ENCODE results near the gene OR7E24. TPM values are rescaled to one million over a fixed set of nuclear protein-coding genes. Genes with fewer than 3 reads are reported as not detected.
A peak's percentile ranks its signal among the peaks of the same experiment; 100 is the strongest.
"Not testable (repeated sequence)": the region's sequence is repeated elsewhere in the genome, so short reads cannot be mapped to it uniquely, and the experiment has no call there.

Gene OR7E24
- not detected for total RNA-seq

DNA sequence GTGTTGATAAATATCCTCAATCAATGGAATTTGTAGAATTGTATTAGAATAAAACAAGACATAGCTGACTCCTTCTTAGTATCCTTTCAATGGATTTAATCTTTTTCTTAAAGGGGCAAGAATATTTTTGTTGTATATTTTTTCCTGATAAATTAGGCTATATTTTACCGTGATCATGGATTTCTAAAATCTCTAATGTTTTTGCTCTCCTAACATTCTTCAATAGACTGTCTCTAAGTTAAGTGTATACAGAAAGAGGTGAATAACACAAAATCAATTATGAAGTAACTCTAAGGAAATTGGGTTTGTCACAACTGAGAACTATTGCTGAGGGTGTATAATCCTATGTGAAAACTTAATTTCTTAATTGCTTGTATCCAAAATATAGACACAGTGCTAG is at the start of gene OR7E24:
TSS of gene OR7E24 (plus strand) at position 301 of the 400 bp plus-strand sequence. CDS start 114 bp downstream, outside the sequence.
- ATAC-seq (ENCODE audit: low FRiP score) (no peak), DNase-seq (ENCODE audit: low spot score) (no peak)
- TF ChIP-seq, protein P1, sequence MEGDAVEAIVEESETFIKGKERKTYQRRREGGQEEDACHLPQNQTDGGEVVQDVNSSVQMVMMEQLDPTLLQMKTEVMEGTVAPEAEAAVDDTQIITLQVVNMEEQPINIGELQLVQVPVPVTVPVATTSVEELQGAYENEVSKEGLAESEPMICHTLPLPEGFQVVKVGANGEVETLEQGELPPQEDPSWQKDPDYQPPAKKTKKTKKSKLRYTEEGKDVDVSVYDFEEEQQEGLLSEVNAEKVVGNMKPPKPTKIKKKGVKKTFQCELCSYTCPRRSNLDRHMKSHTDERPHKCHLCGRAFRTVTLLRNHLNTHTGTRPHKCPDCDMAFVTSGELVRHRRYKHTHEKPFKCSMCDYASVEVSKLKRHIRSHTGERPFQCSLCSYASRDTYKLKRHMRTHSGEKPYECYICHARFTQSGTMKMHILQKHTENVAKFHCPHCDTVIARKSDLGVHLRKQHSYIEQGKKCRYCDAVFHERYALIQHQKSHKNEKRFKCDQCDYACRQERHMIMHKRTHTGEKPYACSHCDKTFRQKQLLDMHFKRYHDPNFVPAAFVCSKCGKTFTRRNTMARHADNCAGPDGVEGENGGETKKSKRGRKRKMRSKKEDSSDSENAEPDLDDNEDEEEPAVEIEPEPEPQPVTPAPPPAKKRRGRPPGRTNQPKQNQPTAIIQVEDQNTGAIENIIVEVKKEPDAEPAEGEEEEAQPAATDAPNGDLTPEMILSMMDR (IDR thresholded peaks at IDR 0.05) = no peak

DNA sequence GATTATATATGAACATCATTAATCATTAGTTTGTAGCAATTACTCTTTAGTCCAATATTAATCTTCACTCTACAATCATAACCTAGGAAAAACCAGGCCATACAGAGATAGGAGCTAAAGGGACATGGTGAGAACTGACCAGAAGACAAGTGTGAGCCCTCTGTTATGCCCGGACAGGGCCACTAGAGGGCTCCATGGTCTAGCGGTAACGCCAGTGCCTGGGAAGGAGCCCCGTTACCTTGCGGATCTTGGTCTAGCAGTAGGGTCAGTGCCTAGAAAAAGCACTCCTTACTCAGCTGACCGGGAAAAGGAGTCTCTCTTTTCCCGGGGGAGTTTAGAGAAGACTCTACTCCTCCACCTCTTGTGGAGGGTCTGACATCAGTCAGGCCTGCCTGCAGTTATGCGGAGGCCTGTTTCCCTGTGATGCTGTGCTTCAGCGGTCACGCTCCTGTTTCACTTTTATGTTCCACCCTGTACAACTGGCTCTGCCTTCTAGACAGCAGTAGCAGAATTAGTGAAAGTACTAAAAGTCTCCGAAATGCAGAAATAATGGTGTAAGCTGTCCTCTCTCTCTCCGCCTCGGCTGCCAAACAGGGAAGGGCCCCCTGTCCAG is 45.1 kb upstream of the OR7E24 start:
- TF ChIP-seq, protein P1 (IDR thresholded peaks at IDR 0.05) = peak in 1 of 3 donors; percentile 8
- peak; percentile 75 for ATAC-seq (ENCODE audit: low FRiP score)
- DNase-seq (ENCODE audit: low spot score) = peak; percentile 39

DNA sequence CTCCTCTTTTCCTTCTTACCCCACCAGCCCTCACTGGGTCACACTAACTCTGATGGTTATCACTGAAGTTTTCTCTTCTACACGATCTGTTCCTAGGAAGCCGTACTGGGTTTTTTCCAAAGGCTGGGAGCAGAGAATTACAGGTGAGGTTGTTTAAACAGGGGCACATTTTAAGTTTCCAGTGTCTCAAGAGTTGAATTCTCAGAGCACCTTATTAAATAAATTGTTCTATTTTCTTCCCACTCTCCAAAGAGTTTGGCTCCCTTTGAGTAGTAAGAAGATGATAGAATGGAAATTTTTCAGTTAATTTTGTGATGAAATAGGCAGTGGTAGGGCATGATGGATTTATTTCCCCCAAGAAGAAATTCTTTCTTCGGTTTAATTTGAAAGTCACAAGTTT is 31.2 kb upstream of the OR7E24 start, which contains the start of gene OR7D4:
TSS of gene OR7D4 (minus strand) at position 101 of the 400 bp plus-strand sequence. CDS start 4,752 bp downstream, outside the sequence.
- ATAC-seq (ENCODE audit: low FRiP score) = no peak
- TF ChIP-seq, protein P1 (IDR thresholded peaks at IDR 0.05) = no peak
- DNase-seq (ENCODE audit: low spot score) = no peak

DNA sequence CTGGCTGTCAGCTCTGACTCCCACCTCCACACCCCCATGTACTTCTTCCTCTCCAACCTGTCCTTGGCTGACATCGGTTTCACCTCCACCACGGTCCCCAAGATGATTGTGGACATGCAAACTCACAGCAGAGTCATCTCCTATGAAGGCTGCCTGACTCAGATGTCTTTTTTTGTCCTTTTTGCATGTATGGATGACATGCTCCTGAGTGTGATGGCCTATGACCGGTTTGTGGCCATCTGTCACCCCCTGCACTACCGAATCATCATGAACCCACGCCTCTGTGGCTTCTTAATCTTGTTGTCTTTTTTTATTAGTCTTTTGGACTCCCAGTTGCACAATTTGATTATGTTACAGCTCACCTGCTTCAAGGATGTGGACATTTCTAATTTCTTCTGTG is 506 bp downstream of the OR7E24 start:
- ATAC-seq (ENCODE audit: low FRiP score) (no peak), DNase-seq (ENCODE audit: low spot score) (no peak)
- TF ChIP-seq, protein P1 (IDR thresholded peaks at IDR 0.05) = no peak

DNA sequence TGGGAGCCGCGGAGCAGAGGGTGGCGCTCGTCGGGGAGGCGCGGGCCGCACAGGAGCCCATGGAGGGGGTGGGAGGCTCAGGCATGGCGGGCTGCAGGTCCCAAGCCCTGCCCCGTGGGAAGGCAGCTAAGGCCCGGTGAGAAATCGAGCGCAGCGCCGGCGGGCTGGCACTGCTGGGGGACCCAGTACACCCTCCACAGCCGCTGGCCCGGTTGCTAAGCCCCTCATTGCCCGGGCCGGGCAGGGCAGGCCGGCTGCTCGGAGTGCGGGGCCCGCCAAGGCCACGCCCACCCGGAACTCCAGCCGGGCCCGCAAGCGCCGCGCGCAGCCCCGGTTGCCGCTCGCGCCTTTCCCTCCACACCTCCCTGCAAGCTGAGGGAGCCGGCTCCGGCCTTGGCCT is 32.8 kb downstream of the OR7E24 start:
- not testable (repeated sequence) for DNase-seq (ENCODE audit: low spot score); ATAC-seq (ENCODE audit: low FRiP score)

DNA sequence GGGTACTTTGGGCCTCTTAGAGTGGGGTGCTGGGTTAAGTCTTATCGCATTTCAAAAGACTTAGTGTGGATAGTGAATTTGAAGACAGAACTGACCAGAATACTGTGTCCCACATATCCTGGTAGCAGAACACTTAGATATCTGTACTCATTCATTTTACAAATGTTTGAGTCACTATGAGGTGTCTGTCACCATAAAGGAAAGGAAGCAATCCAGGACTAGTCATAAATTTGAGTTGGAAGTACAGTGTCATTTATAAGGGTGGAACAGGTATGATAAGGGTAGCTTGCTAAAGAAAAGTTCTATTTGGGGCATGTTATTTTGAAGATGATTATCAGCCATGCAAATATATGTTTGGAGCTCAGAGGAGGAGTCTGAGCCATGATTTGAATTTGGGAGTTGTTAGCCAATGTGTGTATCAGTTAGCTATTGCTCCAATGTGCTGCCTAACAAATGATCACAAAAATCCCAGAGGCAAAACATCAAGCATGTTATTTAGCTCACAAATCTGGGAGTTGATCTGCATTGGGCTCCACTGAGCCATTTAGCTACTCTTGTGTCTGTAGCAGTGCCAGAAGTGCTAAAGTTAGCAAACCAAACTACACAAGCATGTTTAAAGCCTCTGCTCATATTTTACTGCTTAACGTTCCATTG is 38.6 kb downstream of the OR7E24 start:
- ATAC-seq (ENCODE audit: low FRiP score) = no peak
- no peak for DNase-seq (ENCODE audit: low spot score)
- TF ChIP-seq, protein P1 (IDR thresholded peaks at IDR 0.05) = no peak

DNA sequence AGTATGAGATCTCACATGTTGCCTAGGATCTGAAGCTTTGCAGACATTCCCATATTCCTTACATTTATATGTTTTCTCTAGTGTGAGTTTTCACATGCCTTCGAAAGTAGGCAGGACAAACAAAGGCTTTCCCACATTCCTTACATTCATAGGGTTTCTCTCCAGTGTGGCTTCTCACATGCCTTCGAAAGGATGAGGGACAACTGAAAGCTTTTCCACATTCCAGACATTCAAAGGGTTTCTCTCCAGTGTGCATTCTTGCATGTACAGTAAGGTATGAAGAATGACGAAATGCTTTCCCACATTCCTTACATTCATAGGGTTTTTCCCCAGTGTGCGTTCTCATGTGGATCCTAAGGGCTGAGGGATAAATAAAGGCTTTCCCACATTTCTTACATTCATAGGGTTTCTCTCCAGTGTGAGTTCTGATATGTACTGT is 44.7 kb downstream of the OR7E24 start:
- DNase-seq (ENCODE audit: low spot score) (no peak), ATAC-seq (ENCODE audit: low FRiP score) (no peak)
- TF ChIP-seq, protein P1 (IDR thresholded peaks at IDR 0.05) = no peak

All from omental fat pad (tissue), 4 donors.